Activated CD8-positive, alpha-beta T cell treated with anti-CD3 and anti-CD28 coated beads for 36 hours (primary cell): ENCODE data around the gene GARIN5B. TPM values are rescaled to one million over a fixed set of nuclear protein-coding genes. Genes with fewer than 3 reads are reported as not detected.

ENCODE experiments used
- ATAC-seq: fragments of 200-7000 bp; cut with Tn5 transposase; one replicate; pipeline ENCODE4 v1.10.0; 2021; ENCODE audit warnings: mild to moderate bottlenecking, moderate library complexity
- CTCF ChIA-PET: fragments of 350-600 bp; sonication (Branson Sonifier 250); formaldehyde crosslinking; loops from one replicate; lab custom pipeline; 2021; ENCODE audit warnings: antibody characterized with exemption; lab: Charles Lee
- POLR2A ChIA-PET: fragments of 350-600 bp; sonication (Branson Sonifier 250); formaldehyde crosslinking; loops from one replicate; lab custom pipeline; 2021; ENCODE audit warnings: antibody characterized with exemption; lab: Charles Lee
- DNase-seq: peaks from one replicate; pipeline ENCODE4 v3.0.0-alpha.2; 2020
- H3K27ac Mint-ChIP-seq: one replicate; pipeline ENCODE4 v1.8.0; 2021; ENCODE audit warnings: mild to moderate bottlenecking, mixed read lengths
- H3K27me3 Mint-ChIP-seq: one replicate; pipeline ENCODE4 v1.8.0; 2021; ENCODE audit warnings: mixed read lengths
- H3K36me3 Mint-ChIP-seq: one replicate; pipeline ENCODE4 v1.8.0; 2021; ENCODE audit warnings: low read depth, mixed read lengths
- H3K4me1 Mint-ChIP-seq: one replicate; pipeline ENCODE4 v1.8.0; 2021; ENCODE audit warnings: low read depth, mixed read lengths
- H3K4me3 Mint-ChIP-seq: one replicate; pipeline ENCODE4 v1.8.0; 2021; ENCODE audit warnings: mild to moderate bottlenecking, moderate library complexity, mixed read lengths
- H3K9me3 Mint-ChIP-seq: one replicate; pipeline ENCODE4 v1.8.0; 2021; ENCODE audit warnings: mixed read lengths
- intact Hi-C: fragments of 100-400 bp; cut with micrococcal nuclease; formaldehyde crosslinking; loops from one replicate; pipeline ENCODE4 v1.10.0; 2022
- total RNA-seq, 2 experiments: library from RNA; stranded (reverse); gene quantifications; one replicate each; pipeline ENCODE4 v1.2.3, GENCODE V29; 2021
- TF ChIP-seq, protein P1 (sequence below): fragments of 200-600 bp; IDR thresholded peaks from one replicate; pipeline ENCODE4 v1.8.0; 2022; ENCODE audit warnings: antibody characterized with exemption, mild to moderate bottlenecking

Gene GARIN5B
- total RNA-seq, 2 experiments from 2014 or later, result not detected

DNA sequence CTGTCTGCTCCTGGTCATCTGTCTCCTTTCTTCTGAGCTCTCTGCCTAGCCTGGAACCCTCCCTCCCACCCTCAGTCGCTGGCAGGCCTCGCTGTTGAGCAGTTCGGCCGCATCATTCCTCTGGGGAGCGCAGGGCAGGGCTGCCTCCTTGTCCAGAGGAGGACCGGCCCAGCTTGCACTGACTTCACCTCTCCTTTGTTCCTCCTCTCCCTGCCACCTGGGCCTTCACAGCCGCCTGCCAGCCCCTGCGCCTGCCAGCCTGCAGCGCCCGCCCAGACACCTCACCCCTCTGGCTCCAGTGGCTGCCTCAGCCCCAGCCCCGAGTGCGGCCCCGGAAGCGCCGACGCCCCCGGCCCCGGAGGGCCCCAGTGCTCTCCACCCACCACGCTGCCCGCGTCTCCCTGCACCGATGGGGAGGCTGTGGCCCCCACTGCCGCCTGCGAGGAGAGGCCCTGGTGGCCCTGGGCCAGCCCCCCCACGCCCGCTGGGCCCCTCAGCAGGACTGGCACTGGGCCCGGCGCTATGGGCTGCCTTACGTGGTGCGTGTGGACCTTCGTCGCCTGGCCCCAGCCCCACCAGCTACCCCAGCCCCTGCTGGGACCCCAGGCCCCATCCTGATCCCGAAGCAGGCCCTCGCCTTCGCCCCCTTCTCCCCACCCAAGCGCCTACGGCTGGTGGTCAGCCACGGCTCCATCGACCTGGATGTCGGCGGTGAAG lies 16.2 kb downstream of the GARIN5B start:
- Mint-ChIP-seq H3K27me3 (peaks cover 16% of the 10 kb centered on the region), H3K27ac (no peak overlapping the region), H3K4me3 (no peak overlapping the region), H3K36me3 (peaks cover 16% of the 10 kb centered on the region), H3K4me1 (no peaks in the 10 kb centered on the region), H3K9me3 (no peaks in the 10 kb centered on the region)
- intact Hi-C loops, result no loop called here
- POLR2A ChIA-PET, result interaction anchor here (4.0 kb wide), 1 partner anchor 9 kb away, joined by 22 read pairs; the partner anchor contains the start of gene KMT5C
- TF ChIP-seq, protein P1, sequence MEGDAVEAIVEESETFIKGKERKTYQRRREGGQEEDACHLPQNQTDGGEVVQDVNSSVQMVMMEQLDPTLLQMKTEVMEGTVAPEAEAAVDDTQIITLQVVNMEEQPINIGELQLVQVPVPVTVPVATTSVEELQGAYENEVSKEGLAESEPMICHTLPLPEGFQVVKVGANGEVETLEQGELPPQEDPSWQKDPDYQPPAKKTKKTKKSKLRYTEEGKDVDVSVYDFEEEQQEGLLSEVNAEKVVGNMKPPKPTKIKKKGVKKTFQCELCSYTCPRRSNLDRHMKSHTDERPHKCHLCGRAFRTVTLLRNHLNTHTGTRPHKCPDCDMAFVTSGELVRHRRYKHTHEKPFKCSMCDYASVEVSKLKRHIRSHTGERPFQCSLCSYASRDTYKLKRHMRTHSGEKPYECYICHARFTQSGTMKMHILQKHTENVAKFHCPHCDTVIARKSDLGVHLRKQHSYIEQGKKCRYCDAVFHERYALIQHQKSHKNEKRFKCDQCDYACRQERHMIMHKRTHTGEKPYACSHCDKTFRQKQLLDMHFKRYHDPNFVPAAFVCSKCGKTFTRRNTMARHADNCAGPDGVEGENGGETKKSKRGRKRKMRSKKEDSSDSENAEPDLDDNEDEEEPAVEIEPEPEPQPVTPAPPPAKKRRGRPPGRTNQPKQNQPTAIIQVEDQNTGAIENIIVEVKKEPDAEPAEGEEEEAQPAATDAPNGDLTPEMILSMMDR, result no peak
- DNase-seq (no peak), ATAC-seq (no peak)
- CTCF ChIA-PET, result no interaction called here

DNA sequence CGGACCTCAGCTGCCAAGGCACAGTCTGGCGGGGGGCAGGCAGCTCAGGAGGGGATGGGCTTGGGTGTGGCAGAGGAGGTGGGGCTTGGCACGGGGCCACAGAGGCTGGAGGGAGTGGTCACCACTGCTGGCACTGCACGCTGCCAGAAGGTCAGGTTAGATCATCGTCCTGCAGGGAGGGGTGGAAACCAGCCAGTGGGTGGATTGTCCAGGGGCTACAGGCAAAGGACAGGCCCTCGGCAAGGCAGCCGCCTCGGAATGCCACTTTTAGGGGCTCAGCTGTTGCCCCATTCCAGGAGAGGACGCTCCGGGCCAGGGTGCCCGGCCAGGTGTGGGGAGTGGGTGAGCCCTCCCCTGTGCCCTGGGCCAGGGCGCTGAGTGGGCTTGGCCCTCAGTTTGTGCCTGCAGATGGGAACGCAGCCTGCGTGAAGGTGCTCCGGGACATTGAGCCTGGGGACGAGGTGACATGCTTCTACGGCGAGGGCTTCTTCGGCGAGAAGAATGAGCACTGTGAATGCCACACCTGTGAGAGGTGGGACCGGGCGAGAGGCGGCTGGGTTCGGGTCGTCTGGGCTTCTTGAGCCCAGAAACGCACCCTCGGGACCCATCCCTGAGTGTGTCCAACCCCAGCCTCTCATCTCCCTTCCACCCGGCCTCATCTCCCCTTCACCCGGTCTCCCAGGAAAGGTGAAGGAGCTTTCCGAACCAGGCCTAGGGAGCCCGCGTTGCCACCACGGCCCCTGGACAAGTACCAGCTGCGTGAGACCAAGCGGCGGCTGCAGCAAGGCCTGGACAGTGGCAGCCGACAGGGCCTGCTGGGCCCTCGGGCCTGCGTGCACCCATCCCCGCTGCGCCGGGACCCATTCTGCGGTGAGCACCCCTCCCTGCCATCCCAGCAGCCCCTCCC lies 17.0 kb downstream of the GARIN5B start:
- peaks cover 21% of the 10 kb centered on the region for H3K36me3 Mint-ChIP-seq
- H3K4me1 Mint-ChIP-seq, result peaks cover 5% of the 10 kb centered on the region
- no peak for ATAC-seq
- POLR2A ChIA-PET, result interaction anchor here (1.2 kb wide), 1 partner anchor 38 kb away, joined by 3 read pairs; the partner anchor contains the start of gene TMEM238
- no peak for DNase-seq
- no peaks in the 10 kb centered on the region for H3K9me3 Mint-ChIP-seq
- H3K27ac Mint-ChIP-seq, result no peak overlapping the region
- CTCF ChIA-PET, result no interaction called here
- TF ChIP-seq, protein P1, result no peak
- peaks cover 8% of the 10 kb centered on the region for H3K27me3 Mint-ChIP-seq
- intact Hi-C loops, result no loop called here
- no peak overlapping the region for H3K4me3 Mint-ChIP-seq

DNA sequence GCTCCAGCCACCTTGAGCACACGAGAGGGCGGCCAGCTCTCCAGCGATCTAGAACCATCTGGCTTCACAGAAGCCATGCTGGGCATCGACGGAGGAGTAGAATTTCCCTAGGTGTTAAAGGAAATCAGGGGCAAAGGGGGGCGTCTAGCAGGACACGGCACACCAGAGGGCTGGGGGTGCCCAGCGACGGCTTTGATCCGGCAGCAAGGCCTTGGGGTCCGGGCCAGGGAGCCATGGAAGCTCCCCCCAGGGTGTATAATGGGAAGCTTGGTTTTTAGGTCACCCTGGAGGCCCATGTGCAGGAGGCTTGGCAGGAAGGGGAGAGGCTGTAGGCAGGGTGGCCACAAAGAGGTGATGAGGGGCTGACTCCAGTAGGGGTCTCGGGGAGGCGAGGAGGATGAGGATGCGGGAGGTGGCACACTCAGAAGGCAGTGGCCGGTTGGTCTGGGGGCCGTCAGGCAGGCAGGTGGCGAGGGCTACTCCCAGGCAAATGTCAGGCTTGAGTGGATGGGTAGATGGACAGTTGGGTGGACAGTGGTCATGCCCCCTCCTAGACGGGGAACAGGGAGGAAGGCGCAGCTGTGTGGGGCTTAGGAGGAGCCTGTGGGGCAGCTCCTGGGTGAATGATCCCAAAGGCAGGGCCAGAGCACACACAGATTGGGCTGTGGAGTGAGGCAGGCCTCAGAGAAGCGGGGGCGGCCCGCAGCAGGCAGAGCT lies 17.8 kb downstream of the GARIN5B start:
- H3K4me3 Mint-ChIP-seq, result no peak overlapping the region

DNA sequence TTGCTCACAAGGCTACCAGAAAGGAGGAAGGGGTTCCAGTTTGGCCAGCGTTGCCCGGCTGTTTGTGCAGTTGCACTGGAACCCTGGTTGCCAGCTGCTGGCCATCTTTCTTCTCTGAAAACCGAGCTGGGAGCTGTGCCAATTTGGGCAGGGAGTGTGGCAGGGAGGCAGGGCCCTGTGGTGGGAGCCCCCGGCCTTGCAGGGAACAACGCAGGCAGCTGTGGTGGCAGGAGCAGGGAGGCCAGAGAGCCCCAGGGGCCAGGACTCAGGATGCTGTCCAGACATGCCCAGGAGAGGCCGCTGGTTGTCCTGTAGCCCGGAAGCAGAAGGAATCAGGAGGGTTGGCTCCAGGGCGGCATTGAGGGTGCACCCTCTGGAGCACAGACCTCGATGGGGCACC lies 18.6 kb downstream of the GARIN5B start:
- TF ChIP-seq, protein P1, result no peak
- ChIA-PET CTCF (no interaction called here), POLR2A (interaction anchor here (1.6 kb wide), 1 partner anchor 45 kb away, joined by 6 read pairs; no protein-coding TSS in a partner anchor)
- DNase-seq (no peak), ATAC-seq (no peak)
- no peaks in the 10 kb centered on the region for H3K9me3 Mint-ChIP-seq
- no peaks in the 10 kb centered on the region for H3K27me3 Mint-ChIP-seq
- no peak overlapping the region for H3K27ac Mint-ChIP-seq
- intact Hi-C loops, result no loop called here
- peaks cover 5% of the 10 kb centered on the region for H3K4me1 Mint-ChIP-seq
- H3K36me3 Mint-ChIP-seq, result peaks cover 21% of the 10 kb centered on the region
- no peak overlapping the region for H3K4me3 Mint-ChIP-seq

More for the DNA sequence above, 17.8 kb downstream of the GARIN5B start:
- H3K9me3 Mint-ChIP-seq, result no peaks in the 10 kb centered on the region
- ChIA-PET CTCF (no interaction called here), POLR2A (interaction anchor here (0.6 to 1.6 kb wide), 3 partner anchors 39 to 322 kb away, joined by 3 to 6 read pairs (median 3); partner anchors contain the start of gene TMEM238)
- no peak for DNase-seq
- H3K27me3 Mint-ChIP-seq, result peaks cover under 1% of the 10 kb centered on the region
- intact Hi-C loops, result no loop called here
- H3K27ac Mint-ChIP-seq, result no peak overlapping the region
- peaks cover 5% of the 10 kb centered on the region for H3K4me1 Mint-ChIP-seq
- TF ChIP-seq, protein P1, result no peak
- no peak for ATAC-seq
- peaks cover 21% of the 10 kb centered on the region for H3K36me3 Mint-ChIP-seq
